HG02798 (cell line): Measurements from ENCODE around the gene CCDC27.
"Not testable (repeated sequence)": the region's sequence is repeated elsewhere in the genome, so short reads cannot be mapped to it uniquely, and the experiment has no call there.

Experiments used
- ATAC-seq: cut with Tn5 transposase; IDR thresholded peaks from one replicate; pipeline ENCODE4 v1.9.1; 2021; ENCODE audit warnings: mild to moderate bottlenecking; ENCODE audit not compliant: unreplicated experiment, poor library complexity

Gene CCDC27

GRCh38 chr1:3717715-3718601 lies 34.3 kb upstream of the CCDC27 start:
- no peak for ATAC-seq

- ATAC-seq: peak; percentile 44
Measured at GRCh38 chr1:3718764-3719163, 33.5 kb upstream of the CCDC27 start.

GRCh38 chr1:3721955-3722465 lies 30.2 kb upstream of the CCDC27 start:
- ATAC-seq: no peak

- ATAC-seq: no peak
Measured at GRCh38 chr1:3722846-3723245, 29.4 kb upstream of the CCDC27 start.

GRCh38 chr1:3724416-3725030 lies 27.7 kb upstream of the CCDC27 start:
- not testable (repeated sequence) for ATAC-seq

- no peak for ATAC-seq
Measured at GRCh38 chr1:3725366-3725765, 26.9 kb upstream of the CCDC27 start.

GRCh38 chr1:3727042-3727824 lies 25.0 kb upstream of the CCDC27 start:
- ATAC-seq: no peak

- ATAC-seq: no peak
Measured at GRCh38 chr1:3727825-3728776, 24.1 kb upstream of the CCDC27 start.

GRCh38 chr1:3729594-3730542 lies 22.4 kb upstream of the CCDC27 start:
- ATAC-seq: no peak

GRCh38 chr1:3730543-3731247 lies 21.6 kb upstream of the CCDC27 start:
- no peak for ATAC-seq

GRCh38 chr1:3731583-3732433 lies 20.4 kb upstream of the CCDC27 start:
- ATAC-seq: no peak

- no peak for ATAC-seq
Measured at GRCh38 chr1:3732434-3733093, 19.7 kb upstream of the CCDC27 start.

GRCh38 chr1:3733094-3733882 lies 19.0 kb upstream of the CCDC27 start:
- ATAC-seq: no peak

- no peak for ATAC-seq
Measured at GRCh38 chr1:3733883-3734589, 18.2 kb upstream of the CCDC27 start.

GRCh38 chr1:3734602-3735001 lies 17.6 kb upstream of the CCDC27 start:
- ATAC-seq: no peak
